ENCODE results near the gene SLC6A20.
"Not testable (repeated sequence)": the region's sequence is repeated elsewhere in the genome, so short reads cannot be mapped to it uniquely, and the experiment has no call there.

SLC6A20 gene

DNA sequence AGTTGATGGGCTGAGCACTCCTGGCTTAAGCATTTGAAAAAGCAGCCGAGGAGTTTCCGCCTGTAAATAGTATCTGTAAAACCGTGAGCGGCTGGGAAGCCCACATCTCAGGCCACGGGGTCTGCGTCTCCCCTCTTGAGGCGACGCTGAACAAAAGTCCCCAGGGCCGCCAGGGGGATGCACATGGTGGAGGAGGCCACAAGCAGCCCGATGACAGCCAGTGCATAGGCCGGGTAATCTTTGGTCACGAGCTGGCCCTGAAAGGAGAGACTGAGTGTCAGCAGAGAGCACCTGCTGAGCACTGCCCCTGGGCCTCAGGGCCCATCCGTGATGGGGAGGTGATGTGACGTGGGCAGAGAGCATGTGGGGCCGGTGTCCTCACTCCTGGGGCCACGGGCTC, 37.5 kb downstream of the SLC6A20 start:
- no peak for DNase-seq (ENCODE audit: low read depth in 3 of 3)

DNA sequence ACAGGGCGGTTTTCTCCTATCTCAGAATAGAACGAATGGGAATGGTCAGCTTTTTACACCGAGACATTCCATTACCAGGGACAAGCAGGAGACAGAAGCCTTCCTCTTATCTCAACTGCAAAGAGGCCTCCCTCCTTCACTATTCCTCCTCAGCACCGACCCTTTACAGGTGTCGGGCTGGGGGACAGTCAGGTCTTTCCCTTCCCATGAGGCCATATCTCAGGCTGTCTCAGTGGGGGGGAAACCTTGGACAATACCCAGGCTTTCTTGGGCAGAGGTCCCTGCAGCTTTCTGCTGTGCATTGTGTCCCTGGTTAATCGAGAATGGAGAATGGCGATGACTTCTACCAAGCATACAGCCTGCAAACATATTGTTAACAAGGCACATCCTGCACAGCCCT, 39.2 kb downstream of the SLC6A20 start:
- not testable (repeated sequence) for DNase-seq (ENCODE audit: low read depth in 3 of 3)

- no peak for DNase-seq (ENCODE audit: low read depth in 3 of 3)
Measured at GRCh38 chr3:45756055-45756454, 40.3 kb downstream of the SLC6A20 start.

DNA sequence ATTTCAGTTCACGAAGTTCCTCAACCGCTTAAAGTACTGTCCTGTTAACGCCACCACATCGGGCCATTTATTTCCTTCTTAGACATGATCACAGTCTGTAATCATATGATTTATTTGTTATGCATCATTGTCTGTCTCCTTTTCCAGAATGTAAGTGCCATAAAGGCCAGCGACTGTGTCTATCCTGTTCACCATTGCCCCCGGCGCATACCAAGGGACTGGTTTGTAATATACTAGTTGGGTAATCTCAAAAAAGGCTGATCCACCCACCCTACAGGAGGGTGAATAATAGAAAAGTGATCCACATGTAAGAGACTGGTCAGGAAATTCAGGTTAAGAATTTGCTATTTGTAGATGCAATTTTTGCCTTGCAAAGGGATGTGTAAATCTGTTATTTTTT, 41.9 kb downstream of the SLC6A20 start:
- DNase-seq (ENCODE audit: low read depth in 3 of 3): no peak

DNA sequence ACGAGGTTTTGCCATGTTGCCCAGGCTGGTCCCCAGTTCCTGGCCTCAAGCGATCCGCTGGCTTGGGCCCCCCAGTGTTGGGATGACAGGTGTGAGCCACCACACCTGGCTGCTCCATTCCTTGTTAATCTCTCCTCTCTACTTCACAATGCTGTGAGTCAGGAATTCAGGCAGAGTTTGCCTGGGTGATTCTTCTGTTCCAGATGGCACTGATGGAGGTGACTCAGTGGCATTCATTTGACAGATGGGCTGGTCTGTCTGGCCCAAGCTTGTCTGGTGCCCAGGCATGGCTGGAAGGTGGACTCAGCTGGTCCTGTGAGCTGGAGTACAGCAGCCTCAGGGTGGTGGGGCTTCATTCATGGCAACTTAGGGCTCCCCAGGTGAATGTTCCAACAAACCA, 43.2 kb downstream of the SLC6A20 start:
- DNase-seq (ENCODE audit: low read depth in 3 of 3): no peak

DNA sequence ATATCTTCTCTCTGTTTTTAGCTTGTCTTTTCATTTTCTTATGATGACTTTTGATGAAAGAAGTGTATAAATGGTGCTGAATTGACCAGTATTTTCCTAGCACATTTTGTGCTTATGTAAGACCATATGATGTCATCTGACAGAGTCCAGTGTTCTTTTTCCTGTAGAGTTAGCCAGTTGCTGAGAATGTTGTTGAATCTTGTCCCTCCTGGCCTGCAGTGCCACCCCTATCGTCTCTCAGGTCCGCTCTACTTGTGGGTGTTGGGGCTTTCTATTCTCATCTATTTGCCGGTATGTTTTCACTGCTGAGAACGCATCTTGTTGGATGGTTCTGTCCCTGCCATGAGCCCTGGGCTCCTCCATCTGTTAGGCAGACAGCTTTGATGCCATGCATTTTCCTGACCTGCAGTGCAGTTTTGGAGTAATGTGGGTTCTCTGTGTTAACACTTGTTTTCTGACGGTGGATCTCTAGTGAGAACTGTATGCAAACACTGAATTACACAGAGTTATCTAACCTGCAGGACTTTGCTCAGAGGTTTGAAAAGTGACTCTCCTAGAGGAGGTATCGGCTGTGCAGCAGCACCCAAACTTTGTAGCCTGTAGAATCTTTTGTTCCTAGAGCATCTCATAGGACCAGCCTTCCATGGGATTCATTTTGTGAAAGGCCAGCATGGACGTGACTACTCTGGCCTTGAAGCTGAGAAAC, 44.6 kb downstream of the SLC6A20 start:
- no peak for DNase-seq (ENCODE audit: low read depth in 3 of 3)

DNA sequence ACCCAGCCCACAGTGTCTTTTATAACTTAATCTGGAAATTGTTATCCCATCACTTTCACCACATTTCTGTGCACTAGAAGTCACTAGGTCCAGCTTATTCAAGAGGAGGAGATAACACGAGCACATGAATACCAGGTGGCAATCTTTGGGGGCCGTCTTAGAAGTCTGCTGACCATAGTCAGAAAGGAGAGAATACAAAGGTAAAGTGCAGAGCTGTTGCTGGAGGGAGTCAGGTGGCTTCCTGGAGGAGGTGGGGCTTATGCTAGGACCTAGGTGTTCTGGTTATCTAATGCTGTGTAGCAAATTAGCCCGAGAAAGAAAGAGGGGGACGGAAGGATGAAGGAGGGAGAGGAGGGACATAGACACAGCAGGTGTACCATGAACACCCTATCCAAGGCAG, 46.5 kb downstream of the SLC6A20 start:
- DNase-seq (ENCODE audit: low read depth in 3 of 3): no peak

DNA sequence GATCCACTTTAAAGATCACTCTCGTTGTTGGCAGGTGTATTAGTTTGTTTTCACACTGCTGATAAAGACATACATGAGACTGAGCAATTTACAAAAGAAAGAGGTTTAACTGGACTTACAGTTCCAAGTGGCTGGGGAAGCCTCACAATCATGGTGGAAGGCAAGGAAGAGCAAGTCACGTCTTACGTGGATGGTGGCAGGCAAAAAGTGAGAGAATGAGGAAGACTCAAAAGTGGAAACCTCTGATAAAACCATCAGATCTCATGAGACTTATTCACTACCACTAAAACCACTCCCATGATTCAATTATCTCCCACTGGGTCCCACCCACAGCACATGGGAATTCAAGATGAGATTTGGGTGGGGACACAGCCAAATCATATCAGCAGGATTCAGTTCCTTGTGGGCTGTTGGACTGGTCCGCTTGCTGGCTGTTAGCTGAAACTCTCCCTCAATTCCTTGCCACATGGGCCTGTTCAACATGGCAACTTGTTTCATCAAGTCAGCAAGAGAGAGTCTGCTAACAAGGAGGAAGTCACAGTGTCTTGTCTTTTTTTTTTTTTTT, 47.2 kb downstream of the SLC6A20 start:
- DNase-seq (ENCODE audit: low read depth in 3 of 3): not testable (repeated sequence)

- no peak for DNase-seq (ENCODE audit: low read depth in 3 of 3)
Measured at GRCh38 chr3:45748068-45748467, 48.3 kb downstream of the SLC6A20 start.

GRCh38 chr3:45746777-45747622, 49.3 kb downstream of the SLC6A20 start:
- DNase-seq (ENCODE audit: low read depth in 3 of 3): no peak

- no peak for DNase-seq (ENCODE audit: low read depth in 3 of 3)
Measured at GRCh38 chr3:45746165-45746776, 50.1 kb downstream of the SLC6A20 start.

DNA sequence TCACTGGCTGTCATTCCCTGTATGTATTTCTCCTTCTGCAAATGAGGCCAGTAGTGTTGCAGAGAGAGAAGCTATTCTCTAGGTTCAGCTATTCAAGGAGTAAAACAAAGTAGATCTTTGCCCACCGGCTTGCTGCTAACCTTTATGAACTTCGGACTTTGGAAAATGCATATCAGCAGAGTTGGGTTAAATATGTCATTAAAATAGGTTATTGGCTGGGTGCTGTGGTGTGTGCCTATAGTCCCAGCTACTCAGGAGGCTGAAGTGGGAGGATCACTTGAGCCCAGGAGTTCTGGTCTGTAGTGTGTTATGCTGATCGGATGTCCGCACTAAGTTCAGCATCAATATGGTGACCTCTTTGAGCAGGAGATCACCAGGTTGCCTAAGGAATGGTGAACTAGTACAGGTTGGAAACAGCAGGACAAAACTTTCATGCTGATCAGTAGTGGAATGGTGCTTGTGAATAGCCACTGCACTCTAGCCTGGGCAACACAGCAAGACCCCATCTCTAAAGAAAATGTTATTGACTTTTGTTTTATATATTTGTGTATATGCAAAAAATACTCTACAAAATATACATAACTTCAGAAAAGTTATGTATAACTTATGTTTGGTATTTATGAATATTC, 53.8 kb downstream of the SLC6A20 start:
- DNase-seq (ENCODE audit: low read depth in 3 of 3): no peak

- no peak for DNase-seq (ENCODE audit: low read depth in 3 of 3)
Measured at GRCh38 chr3:45741742-45742460, 54.4 kb downstream of the SLC6A20 start.

DNA sequence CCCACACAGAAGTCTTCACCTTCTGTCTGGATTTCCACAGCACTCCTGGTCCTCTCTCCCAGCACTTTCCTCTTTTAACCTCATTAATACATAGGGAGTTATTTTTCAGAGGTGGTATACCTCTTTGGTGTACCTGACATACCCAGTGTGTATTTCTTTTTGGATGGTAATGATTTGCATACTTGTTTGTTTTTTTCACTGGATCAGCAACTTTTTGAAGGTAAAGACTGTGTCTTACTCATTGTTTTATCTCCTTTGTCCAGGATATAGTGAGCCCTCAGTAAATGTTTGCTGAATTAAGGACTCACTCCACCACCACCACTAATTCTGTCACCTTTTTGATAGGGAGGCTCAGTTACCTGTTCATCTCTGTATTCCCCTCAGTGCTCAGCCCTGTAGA, 55.1 kb downstream of the SLC6A20 start:
- no peak for DNase-seq (ENCODE audit: low read depth in 3 of 3)

DNA sequence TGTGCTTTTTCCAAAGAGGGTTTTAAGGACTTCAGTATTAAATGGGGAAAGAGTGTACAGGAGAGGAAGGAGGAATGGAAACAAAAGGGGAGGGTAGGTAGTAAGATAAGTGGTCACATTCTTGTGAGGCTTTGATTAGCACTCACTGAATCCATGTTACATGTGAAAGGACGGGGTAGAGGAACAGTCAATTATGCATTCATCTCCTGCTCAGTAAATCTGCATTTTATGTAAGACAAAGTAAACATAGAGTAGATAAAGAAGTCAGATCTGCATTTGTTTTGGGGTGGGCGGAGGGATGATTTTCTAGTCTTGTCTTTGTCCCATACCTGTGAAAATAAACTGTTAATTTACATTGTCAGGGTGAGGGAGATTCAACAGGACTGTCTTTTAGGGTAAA, 56.3 kb downstream of the SLC6A20 start:
- DNase-seq (ENCODE audit: low read depth in 3 of 3): no peak

GRCh38 chr3:45737234-45737633, 59.1 kb downstream of the SLC6A20 start:
- no peak for DNase-seq (ENCODE audit: low read depth in 3 of 3)

DNA sequence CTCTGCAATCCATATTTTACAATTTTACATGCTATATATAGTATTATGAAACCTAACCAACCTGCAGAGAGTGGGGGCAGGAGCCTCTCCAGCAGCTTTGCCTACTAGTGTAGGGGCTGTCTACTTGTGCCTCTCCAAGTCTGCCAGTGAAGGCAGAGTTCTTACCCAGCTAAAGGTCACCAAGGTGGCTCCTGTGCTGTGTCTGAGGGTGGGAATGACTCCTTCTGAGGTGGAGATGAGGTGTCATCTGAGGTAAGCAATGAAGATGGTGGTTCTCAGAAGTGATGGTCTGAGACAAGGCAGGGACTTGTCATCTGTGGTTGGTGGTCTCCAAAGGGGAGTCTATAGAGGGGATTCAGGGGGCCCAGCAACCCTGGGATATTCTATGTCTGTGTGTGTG, 59.6 kb downstream of the SLC6A20 start:
- DNase-seq (ENCODE audit: low read depth in 3 of 3): no peak

GRCh38 chr3:45730409-45731154, 65.8 kb downstream of the SLC6A20 start:
- DNase-seq (ENCODE audit: low read depth in 3 of 3): no peak

- DNase-seq (ENCODE audit: low read depth in 3 of 3): no peak
Measured at GRCh38 chr3:45729614-45730013, 66.7 kb downstream of the SLC6A20 start.

DNA sequence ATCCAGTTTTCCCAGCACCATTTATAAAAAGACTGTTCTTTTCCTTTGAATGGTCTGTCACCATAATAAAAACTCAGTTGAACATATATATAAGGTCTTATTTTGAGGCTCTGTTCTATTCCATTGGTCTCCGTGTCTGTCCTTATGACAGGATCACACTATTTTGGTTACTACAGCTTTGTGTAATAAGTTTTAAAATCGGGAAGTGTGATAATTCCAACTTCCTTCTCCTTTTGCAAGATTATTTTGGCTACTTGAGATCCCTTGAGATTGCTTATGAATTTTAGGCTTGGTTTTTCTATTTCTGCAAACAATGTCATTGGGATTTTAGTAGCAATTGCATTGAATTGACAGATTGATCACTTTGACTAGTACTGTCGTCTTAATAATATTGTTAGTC, 71.4 kb downstream of the SLC6A20 start:
- DNase-seq (ENCODE audit: low read depth in 3 of 3): no peak

Measured in stimulated activated CD4-positive, alpha-beta T cell treated with anti-CD3 and anti-CD28 coated beads, TNF-alpha, amount 100 ng/mL, for 4 hours (primary cell).